GM21723 (cell line): Measurements from ENCODE around the gene TPCN2.

Source experiments
- ATAC-seq: cut with Tn5 transposase; IDR thresholded peaks from one replicate; pipeline ENCODE4 v1.9.1; 2021; ENCODE audit warnings: mild to moderate bottlenecking, moderate library complexity; ENCODE audit not compliant: unreplicated experiment

The TPCN2 gene

DNA sequence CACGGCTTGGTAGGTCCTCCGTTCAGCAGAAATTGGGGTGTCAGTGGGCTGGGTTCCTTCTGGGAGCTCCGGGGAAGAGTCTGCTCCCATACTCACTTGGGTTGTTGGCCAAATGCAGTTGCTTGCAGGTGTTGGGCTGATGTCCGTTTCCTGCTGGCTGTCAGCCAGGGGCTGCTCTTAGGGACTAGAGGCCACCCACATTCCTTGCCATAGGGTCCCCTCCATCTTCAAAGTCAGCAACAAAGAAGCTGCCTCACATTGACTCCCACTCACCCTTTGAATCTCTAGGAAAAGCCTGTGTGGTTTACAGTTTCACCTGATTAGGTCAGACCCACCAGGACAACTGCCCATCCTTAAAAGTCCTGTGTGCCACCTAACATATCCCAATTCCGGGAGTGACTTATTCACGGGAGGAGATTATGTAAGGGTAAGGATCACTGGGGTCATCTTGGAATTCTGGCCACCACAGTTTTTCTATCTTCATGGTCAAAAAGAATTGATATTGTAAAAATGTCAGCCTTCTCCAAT is 43.0 kb downstream of the TPCN2 start:
- ATAC-seq, result no peak

DNA sequence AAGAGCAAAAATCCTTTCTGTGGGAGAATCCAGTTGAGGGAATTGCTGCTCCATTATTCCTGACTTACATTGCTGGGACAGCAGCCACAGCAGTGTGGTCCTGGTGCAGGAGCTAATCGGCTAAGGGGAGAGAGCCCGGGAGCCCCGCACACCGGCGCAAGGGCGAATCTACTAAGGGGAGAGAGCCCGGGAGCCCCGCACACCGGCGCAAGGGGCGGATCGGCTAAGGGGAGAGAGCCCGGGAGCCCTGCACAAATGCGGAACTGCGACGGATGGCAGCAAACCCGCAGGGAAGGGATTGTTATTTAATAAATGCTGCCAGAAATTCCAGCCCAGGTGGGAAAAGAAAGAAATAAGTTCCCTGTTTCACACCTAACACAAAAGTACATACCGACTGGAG is 43.5 kb downstream of the TPCN2 start:
- no peak for ATAC-seq

DNA sequence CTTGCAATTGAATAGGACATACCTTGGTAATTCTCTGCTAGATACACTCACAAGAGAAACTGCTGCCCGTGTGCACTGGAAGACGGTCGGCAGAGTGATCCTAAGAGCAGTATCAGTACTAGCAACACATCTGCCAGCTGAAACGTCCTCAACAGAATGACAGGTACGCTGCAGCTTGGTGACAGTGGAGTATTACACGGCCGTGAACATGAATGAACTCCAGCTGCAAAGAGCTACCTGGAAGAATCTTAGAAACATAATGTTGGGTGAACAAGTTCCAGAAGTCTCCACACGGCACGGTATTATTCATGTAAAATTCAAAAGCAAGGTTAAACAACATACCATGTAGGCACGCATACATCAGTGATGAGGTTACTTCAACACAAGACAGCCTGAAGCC is 44.4 kb downstream of the TPCN2 start:
- no peak for ATAC-seq

DNA sequence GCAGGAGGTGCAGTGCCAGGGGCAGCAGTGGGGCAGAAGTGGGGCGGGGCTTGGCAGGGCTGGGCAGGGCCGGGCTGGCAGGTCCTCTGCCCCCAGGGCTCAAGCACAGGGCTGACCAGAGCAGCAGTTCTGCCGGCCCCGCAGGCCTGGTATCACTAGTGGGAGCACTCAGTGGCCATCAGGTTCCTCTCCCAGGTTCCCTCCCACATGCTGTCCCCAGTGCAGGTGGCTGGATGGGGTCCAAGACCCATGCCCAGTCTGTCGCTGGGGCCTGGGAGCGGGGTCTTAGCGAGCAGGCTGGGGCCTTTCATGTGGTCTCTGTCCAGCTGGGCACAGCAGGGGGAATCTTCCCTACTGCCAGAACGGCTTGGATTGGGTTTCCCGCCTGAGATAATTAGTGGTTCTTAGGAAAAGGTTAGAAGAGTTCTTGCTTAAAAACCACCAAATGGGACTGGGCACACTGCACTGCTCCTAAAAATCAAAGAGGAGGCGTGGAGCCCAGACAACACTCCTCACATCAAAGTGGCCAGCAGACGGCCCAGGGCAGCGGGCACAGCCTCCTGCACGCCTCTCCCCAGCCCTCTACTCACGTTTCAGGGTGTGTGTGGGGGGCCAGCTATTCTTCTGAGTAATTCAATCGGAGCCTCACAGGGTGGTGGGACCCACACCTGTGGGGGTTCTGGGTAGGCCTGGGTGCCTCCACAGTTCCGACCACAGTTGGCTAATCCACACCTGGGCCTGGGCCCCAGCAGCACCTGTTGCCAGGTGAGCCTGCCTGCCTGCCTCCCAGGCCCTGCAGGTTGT is 45.6 kb downstream of the TPCN2 start:
- ATAC-seq, result no peak

DNA sequence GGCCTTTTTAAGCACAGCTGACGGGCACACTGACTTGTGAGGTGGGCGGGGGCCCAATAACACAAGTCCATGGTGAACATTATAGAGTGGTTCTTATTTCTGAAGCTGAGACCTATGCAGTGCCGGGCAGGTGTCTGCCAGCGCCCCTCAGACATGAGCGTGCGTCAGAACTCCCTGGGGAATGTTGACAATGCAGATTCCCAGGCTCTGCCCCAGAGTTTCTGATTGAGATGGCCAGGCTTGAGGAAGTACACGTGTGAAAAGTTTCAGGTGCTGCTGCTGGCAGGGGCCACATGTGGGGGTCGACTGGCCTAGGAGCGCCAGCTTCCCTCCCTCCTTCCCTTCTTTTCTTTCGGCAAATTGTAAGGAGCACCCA is 46.2 kb downstream of the TPCN2 start:
- no peak for ATAC-seq

DNA sequence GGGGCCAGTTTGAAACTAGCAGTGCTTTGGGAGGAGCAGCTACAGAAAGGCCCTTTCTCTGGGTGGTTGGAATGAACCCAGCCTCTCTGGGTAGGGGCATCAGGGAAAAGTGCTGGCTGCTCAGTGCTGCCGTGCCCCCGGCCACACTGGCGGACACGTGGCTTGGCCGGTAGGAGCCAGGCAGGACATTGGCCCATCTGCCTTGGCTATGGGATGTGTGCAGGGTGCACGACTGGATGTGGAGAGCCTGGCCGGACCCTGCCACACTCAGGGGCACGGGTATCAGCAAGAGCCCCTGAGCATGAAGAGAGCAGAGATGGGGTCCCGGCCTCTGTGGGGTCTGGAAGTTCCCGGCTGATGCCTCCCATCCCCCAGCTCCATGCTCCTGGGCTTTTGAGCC is 46.6 kb downstream of the TPCN2 start:
- no peak for ATAC-seq

DNA sequence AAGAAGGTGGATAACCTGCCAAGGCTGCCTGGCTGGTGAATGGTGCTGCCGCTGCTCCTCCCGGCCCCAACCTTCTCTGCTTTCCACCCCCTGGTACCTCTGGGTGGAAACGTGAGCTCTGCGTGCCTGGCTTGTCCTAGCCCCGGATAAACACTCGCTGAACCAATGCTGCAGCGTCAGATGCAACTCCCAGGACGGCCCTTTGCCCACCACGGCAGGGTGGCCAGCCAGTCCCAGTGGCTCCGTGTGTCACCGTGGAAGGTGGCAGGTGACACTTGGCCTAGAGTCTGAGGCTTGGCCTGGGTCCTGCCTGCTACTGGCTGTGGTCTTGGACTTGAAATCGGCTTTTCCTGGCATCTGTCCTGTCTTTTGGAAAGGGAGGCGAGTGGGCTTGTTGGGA is 47.7 kb downstream of the TPCN2 start:
- ATAC-seq, result no peak

DNA sequence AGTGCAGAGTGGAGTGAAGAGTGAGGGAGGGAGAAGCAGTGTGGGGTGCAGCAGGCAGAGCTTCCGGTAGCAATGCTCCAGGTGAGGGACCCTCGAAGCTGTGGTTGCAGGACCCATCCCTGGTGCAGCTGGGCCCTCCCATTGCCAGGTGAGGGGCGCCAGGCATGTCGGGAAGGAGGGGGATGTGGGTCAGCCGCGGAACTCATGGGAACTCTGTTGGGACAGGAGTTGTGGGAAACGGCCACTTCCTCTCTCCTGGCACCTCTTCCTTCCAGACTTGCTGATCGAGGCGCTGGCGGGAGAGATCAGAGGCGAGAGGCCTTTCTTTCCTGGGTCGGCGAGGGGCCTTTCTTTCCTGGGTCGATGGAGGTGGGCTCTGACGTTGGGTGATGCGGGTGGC is 48.5 kb downstream of the TPCN2 start:
- no peak for ATAC-seq

DNA sequence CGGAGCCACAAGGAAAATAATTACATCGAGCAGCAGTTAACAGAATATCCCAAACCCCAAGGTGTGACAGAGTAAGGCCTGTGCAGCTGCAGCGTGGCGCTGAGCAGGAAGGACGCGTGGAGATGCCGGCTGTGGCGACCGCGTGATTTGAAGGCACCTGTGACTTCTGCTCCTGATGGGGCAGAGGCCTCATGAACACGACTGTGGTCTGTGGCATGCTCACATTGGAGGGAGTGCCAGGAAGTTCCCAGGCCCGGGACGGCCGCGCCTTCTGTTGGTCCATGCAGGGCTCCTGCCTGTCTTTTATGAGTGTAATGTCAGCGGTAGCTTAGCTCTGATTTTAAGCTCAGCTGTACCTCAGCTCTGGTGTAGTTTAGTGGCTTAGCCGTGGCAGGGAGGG is 50.4 kb downstream of the TPCN2 start:
- ATAC-seq, result no peak

DNA sequence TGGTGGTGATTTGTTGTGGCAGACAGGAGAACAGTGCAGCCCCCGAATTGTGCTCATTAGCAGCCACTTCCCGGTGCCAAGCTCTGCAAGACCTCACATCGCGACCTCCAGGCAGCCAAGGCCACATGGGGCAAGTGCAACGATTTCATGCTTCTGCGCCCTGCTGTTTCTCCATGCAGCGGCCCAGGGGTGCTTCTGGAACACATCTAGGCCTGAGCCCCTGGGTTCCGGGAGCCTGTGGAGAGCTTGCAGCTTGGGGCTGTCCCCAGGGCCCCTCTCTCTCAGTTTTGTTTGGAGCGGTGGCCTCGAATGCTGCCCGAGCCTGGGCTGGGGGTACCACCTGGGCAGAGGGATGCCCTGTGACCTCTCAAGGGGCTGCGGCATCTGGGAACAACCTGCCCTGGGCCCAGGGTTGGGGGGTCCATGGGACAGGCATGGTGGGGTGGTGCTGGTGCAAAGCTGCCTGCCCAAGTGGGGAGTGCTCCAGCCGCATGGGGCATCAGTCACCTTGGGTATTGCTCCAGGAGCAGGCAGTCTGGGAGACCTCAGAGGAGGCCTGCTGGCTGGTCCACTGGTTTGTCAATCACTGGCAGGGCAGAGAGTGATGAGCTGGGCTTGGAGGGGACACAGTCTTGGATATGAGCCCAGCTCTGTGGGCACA is 51.9 kb downstream of the TPCN2 start:
- ATAC-seq, result no peak

DNA sequence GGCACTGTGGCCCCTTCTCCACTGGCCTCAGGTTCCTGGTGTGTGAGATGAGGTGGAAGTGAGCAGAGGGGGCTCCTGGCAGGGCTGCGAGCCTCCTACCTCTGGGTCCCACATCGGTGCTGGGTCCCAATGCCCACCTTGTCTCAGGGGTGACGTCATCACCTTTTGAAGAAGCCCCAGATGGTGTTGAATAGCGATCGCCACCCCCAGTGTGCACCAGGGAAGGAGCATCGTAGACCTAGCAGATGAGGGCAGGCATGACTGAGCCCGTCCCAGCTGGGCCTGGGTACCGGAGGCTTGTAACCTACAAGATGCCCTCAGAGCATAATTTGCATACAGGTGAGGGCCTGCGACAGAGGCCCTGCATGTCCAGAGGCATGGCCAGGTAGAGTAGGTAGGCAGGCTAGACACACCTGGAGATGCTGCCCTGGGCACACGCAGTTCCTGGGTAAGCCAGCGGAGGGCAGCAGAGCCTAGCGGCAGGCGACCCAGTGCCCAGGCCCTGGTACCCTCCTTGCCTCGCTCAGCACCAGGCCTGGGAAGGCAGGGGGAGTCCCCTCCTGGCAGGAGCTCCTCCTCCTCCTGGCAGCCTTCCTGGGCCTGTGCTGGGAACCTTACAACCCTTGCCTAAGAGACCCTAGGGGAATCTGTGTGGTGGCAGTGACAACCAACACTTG is 52.5 kb downstream of the TPCN2 start:
- peak; percentile 68 for ATAC-seq

DNA sequence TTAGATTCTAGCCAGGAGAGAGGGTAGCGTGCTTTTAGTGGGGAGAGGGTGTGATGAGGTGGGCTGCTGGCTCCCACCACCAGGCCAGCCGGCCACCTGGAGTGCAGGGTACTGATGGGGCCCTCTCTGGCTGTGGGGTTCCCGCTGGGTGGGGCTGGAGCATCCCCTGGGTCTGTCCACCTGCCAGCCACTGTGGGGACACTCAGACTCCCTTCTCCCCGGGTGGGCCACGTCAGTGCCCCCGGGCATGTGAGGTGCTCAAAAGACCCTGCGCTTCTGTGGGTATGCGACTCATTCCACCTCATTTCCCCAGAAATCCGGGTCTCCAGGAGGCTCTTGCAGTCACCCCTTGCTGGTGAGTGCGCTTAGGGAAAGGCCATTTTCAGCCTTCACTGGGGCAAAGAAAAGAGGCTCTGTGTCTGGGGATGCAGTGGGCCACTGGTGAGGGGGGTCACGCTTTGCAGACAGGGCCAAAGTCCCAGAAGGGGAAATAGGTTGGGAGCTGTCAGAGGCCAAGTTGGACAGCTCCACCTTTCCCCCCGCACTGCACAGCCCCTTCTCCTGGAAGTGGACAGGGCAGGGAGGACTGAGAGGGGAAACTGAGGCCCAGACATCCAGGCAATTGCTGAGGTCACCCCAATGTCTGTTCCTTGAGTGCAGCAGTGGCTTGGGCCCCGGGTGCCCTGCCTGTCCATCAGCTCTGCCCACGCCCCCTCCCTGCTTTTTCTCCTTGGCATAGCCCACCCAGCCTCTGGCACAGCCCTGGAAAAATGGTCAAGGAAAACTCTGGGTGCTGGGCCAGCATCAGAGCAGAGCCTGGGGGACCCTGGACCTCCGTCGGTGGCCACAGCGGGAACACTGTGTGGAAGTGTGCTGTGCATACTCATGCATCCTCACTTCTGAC is 53.3 kb downstream of the TPCN2 start:
- no peak for ATAC-seq

DNA sequence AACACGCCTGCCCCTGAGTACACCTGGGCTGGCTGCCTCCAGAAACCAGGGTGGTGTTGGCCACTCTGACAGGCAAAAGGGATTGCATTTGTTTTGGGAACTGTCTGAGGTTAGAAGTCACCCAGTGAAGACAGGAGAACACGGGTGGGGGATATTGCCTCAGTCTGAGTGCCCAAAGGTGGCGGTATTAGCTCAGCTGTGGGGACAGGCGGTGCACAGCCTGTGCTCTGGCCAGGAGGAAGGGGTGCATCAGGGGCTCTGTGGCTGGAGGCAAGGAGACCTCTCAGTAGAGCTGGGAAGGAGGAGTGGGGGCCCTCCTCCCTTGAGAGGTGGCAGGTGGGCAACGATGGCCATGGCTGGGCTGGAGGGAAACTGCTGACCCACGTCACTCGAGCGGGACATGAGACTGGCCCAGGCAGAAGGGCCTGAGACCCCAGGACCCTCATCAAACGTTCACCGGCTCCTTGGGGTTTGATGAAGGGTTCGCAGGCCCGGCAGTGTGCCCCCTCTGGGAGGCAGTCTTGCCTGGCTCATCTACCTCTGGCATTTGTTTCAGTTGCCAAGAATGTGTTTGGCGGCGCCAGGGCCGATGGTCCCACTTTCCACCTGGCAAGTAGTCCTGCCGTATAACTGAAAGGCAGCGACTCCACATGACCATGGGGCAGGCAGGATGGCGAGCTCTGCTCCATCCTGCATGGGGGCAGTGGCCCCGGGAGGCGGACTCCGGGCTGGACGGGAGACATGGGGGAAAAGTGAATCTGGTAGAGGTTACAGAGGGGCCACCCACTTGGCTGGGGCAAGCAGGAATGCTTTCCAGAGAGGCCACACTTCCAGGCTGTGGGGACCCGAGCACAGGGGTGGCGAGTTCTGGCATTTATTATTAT is 54.2 kb downstream of the TPCN2 start:
- no peak for ATAC-seq

DNA sequence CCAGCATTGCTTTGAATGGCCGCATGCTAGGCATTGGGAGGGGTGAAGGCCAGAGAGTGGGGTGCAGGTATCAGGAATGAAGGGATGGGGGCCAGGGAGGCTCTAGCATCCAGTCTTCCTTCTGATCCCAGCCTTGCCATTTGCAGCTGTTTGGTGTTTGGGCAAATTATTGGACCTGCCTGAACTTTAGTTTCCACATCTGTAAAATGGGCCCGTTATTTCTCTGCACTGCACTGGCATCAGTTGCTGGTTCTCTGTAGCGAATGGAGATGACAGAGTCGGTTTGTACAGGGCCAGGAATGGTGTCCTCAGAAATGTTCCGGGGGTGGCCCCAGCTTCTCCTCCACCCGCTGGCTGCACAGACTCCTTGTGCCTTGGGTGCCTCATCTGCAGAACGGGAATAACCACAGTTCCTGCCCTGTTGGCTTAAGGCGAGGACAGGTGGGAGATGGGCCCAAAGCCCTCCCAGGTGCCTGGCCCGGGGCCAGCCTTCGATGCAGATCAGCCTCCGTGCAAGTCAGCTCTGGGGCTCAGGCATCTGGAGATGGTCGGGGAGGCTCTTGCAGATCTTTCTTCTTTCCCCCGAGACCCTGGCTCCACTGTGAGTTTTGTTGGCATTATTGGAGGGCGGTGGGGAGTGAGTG is 55.6 kb downstream of the TPCN2 start:
- no peak for ATAC-seq

DNA sequence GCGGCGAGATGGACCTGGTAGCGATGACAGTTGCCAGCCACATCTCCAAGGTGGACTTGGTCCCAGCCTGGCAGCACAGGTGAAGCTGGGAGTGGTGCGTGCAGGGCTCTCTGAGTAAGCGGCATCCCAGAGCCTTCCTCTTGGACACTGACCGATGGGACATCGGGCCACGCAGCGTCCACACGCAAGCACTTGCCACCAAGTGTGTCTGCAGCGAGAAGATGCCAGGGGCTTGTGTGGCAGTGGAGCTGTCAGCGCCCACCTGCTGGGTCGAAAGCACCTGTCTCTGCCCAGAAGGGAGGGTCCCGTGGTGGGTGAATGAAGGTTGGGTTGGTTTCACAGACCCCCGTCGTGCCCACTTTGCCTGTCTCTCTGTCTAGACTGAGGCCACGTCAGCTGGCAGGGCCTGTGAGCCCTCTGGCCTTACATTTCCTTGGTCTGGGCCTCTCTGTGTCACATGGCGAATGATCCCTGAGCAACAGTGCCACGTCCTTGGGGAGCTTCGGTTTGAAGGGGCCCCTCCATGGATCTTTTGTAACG is 56.2 kb downstream of the TPCN2 start:
- no peak for ATAC-seq

DNA sequence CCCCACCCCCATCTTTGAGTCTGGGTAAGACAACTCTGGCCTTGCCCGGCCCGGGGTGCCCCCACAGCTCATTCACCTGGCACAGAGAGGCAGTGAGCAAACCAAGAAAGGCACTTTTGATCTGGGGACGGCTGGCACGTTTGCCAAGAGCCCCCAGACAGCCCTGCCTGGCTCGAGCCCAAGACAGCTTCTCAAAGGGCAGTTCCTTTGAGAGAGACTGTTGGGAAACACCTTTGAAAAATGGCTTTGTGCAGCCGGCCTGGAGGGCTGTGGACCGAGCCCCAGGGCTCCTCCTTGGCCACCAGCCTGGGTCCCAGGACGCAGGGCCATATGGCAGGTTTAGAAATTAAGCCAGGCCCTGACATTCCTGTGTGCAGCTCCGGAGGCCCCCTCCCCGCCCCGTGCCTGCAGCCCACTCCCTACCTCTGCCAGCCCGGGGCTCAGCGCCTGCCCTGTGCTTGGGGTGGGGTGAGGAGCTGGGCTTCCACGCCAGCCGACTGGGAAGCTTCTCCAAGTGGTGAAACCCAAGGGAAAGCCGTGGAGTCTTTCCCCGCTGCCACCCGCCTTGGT is 56.8 kb downstream of the TPCN2 start:
- no peak for ATAC-seq

DNA sequence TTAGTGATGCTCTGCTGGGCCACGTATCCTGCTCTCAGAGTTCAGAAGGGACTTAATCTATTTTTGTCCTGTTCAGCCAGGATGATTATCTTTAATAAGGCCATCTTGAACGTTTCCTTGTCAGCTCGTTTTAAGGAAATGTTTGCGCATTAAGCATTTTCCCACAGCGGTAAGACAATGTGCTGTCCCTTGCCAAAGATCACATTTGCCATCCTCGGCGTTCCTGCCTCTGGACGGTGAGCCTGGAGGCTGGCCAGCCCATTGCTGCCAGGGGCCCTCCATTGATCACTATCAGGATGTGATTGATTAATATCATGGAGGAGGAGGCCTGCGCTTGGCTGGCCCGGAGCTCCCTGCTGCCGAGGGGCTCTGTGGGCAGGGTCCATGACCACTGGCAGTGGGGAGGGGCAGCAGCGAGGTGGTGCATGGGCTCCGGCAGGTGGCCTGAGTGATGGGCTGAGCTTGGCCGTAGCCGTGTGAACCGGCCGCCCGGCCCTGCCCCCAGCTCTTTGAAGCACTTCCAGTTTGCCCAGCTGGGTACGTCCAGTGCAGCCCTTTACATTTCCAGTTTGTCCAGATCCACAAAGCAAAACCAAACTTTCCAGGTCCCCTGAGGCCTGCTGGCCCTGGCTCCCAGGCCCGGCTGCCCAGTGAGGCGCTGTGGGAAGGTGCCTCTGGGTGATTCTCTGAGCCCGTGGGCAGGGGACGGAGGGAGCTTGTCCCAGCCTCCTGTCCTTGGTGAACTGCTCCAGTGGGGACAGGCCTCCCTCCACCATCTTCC is 57.5 kb downstream of the TPCN2 start:
- ATAC-seq, result no peak

DNA sequence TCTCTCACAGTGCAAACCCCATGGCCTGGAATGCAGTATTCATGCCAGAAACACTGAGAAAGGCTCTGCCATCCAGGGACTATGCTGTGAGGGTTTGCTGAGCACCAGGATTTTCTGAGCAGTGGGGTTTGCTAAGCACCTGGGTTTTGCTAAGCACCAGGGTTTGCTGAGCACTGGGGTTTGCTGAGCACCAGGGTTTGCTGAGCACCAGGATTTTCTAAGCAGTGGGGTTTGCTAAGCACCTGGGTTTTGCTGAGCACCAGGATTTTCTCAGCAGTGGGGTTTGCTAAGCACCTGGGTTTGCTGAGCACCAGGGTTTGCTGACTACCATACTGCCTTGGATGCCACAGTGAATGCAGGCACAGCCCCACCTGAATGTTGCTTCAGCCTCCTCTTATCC is 58.7 kb downstream of the TPCN2 start:
- no peak for ATAC-seq
